GM10248 (cell line): ENCODE data around the gene PHF20.

Experiments
- CTCF ChIA-PET: fragments of 300-600 bp; sonication (Branson Sonifier 250); formaldehyde crosslinking; extraction: SDS; loops from one replicate; lab custom pipeline; 2021; ENCODE audit warnings: antibody characterized with exemption; lab: Yijun Ruan, JAX
- POLR2A ChIA-PET: fragments of 350-650 bp; sonication (Branson Sonifier 250); formaldehyde crosslinking; extraction: SDS; loops from one replicate; lab custom pipeline; 2020; ENCODE audit warnings: antibody characterized with exemption; lab: Yijun Ruan, JAX
- DNase-seq: peaks from one replicate; pipeline ENCODE4 v3.0.0; 2012; ENCODE audit errors: extremely low spot score
- TF ChIP-seq, protein P1 (sequence below): IDR thresholded peaks from 2 replicates; pipeline ENCODE4 v1.5.1; 2012; ENCODE audit warnings: mild to moderate bottlenecking, low read depth; ENCODE audit errors: extremely low read depth, missing control alignments, control extremely low read depth

The PHF20 gene

DNA sequence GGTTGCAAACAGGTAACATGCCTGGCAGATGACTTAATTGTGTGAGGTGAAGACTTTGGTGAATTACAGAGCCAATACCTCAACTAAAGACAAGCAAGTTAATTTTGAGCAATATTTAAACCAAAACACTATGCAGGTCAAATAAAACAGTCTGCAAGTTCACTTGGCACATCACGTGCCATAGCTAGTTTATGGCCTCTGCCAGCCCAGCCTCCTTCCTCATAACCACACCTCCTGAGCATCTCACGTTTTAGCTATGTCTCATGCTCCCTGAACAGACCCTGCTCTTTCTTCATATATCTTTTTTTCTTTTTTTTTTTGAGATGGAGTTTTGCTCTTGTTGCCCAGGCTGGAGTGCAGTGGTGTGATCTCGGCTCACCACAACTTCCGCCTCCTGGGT is 192.1 kb downstream of the PHF20 start:
- TF ChIP-seq, protein P1, sequence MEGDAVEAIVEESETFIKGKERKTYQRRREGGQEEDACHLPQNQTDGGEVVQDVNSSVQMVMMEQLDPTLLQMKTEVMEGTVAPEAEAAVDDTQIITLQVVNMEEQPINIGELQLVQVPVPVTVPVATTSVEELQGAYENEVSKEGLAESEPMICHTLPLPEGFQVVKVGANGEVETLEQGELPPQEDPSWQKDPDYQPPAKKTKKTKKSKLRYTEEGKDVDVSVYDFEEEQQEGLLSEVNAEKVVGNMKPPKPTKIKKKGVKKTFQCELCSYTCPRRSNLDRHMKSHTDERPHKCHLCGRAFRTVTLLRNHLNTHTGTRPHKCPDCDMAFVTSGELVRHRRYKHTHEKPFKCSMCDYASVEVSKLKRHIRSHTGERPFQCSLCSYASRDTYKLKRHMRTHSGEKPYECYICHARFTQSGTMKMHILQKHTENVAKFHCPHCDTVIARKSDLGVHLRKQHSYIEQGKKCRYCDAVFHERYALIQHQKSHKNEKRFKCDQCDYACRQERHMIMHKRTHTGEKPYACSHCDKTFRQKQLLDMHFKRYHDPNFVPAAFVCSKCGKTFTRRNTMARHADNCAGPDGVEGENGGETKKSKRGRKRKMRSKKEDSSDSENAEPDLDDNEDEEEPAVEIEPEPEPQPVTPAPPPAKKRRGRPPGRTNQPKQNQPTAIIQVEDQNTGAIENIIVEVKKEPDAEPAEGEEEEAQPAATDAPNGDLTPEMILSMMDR, result no peak
- ChIA-PET POLR2A (no interaction called here), CTCF (interaction anchor here (1.1 to 7.0 kb wide), 2 partner anchors 9 to 29 kb away, joined by 6 to 43 read pairs; partner anchors contain the start of gene SCAND1)
- no peak for DNase-seq

- ChIA-PET CTCF (interaction anchor here (0.5 to 7.0 kb wide), 2 partner anchors 14 to 290 kb away, joined by 3 to 43 read pairs; partner anchors contain the start of gene SCAND1), POLR2A (interaction anchor here (0.7 to 0.9 kb wide), 2 partner anchors 14 to 1451 kb away, joined by 3 to 7 read pairs; partner anchors contain the start of gene SCAND1)
- DNase-seq, result no peak
- TF ChIP-seq, protein P1, result no peak
Observed at GRCh38 chr20:35967979-35968640, 196.3 kb downstream of the PHF20 start, which contains the start of gene CNBD2. CNBD2 (plus strand) TSS chr20:35968590; CDS start chr20:35968763, 173 bp downstream.

DNA sequence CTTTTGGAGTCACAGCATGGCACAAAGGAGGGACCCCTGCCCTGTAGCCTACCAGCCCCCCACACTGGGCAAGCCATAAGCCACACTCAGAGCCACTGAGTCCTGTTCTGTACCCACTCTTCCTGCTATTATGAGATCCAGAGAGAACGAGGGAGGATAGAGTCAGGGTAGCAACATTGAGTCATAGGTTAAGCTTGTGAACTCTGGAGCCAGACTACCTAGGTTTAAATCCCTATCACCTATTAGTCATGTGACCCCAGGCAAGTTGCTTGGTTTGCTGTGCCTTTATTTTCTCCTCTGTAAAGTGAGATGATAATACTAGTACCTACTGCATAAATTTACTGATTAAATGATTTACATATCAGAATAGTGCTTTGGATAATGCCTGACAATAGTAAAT is 197.1 kb downstream of the PHF20 start:
- ChIA-PET POLR2A (no interaction called here), CTCF (interaction anchor here (7.0 kb wide), 1 partner anchor 14 kb away, joined by 43 read pairs; the partner anchor contains the start of gene SCAND1)
- DNase-seq, result no peak
- TF ChIP-seq, protein P1, result no peak

DNA sequence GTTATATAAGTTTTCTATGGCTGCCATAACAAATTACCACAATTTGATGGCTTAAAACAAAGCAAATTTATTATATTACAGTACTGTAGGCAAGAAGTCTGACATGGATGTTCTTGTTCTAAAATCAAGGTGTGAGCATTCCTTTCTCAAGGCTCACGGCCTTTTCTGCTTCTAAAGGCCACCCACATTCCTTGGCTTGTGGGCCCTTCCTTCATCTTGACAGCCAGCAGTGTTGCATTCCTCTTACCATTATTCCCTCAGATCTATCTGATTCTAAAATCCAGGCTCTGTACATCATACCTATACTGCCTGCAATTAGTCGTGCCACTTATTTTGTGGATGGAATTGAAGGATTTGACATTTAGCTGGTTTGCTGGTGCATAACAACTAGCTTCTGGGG is 200.2 kb downstream of the PHF20 start:
- TF ChIP-seq, protein P1, result no peak
- no peak for DNase-seq
- POLR2A ChIA-PET, result no interaction called here
- CTCF ChIA-PET, result interaction anchor here (1.0 to 1.2 kb wide), 2 partner anchors 17 to 21 kb away, joined by 3 to 7 read pairs; partner anchors contain the start of gene SCAND1

GRCh38 chr20:35972462-35972861 is 200.6 kb downstream of the PHF20 start:
- TF ChIP-seq, protein P1, result no peak
- ChIA-PET CTCF (interaction anchor here (1.0 to 1.2 kb wide), 2 partner anchors 18 to 21 kb away, joined by 3 to 7 read pairs; partner anchors contain the start of gene SCAND1), POLR2A (no interaction called here)
- DNase-seq, result no peak

DNA sequence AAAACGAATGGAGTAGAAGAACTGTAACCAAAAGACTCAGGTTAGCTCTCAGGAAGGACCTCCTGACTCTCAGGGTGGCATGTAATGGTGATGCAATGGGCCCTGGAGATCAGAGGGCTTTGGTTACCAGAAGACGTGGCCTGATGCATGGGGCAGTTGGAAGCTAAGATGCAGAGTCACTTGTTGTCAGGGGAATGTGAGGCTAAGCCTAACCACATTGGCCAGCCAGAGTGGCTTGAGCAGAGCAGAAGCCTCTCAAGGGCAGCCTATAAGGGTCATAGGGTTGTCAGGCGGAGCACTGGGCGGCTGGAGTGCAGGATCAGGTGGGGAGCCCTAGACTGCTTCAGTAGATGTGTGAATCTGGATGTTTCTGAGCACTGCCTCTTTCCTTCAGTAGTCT is 202.4 kb downstream of the PHF20 start:
- no peak for DNase-seq
- ChIA-PET CTCF (interaction anchor here (1.6 to 1.7 kb wide), 2 partner anchors 19 to 20 kb away, joined by 3 to 5 read pairs; partner anchors contain the start of gene SCAND1), POLR2A (no interaction called here)
- TF ChIP-seq, protein P1, result no peak
